ENCODE results near the gene TMEM198. TPM values are rescaled to one million over a fixed set of nuclear protein-coding genes. Genes with fewer than 3 reads are reported as not detected.
A peak's percentile ranks its signal among the peaks of the same experiment; 100 is the strongest.

The TMEM198 gene
- 2.6 and 2.9 TPM in 2 replicates for total RNA-seq

- TF ChIP-seq CTCF (IDR thresholded peaks at IDR 0.05; ENCODE audit: insufficient read depth, low read depth, low read length), result no peak
- peak within 1 kb of the TSS; percentile 71 for H3K4me3 ChIP-seq (ENCODE audit: low read depth, low read length)
- DNase-seq (ENCODE audit: low read depth), result peak; percentile 99
Observed at GRCh38 chr2:219543596-219544358, at the start of gene TMEM198, which contains the start of gene CHPF. TMEM198 (plus strand) TSS chr2:219544028; CDS start chr2:219544728, 700 bp downstream. CHPF (minus strand) TSS chr2:219543809; CDS start chr2:219543538, 271 bp downstream.

GRCh38 chr2:219494952-219495530 lies 48.8 kb upstream of the TMEM198 start:
- no peak overlapping the region for H3K4me3 ChIP-seq (ENCODE audit: low read depth, low read length)
- TF ChIP-seq CTCF (IDR thresholded peaks at IDR 0.05; ENCODE audit: insufficient read depth, low read depth, low read length), result no peak
- no peak for DNase-seq (ENCODE audit: low read depth)

GRCh38 chr2:219495531-219496122 lies 48.2 kb upstream of the TMEM198 start:
- H3K4me3 ChIP-seq (ENCODE audit: low read depth, low read length), result no peak overlapping the region
- DNase-seq (ENCODE audit: low read depth), result peak; percentile 83

GRCh38 chr2:219496247-219496824 lies 47.5 kb upstream of the TMEM198 start:
- no peak for TF ChIP-seq CTCF (IDR thresholded peaks at IDR 0.05; ENCODE audit: insufficient read depth, low read depth, low read length)
- H3K4me3 ChIP-seq (ENCODE audit: low read depth, low read length), result no peak overlapping the region
- DNase-seq (ENCODE audit: low read depth), result no peak

More at GRCh38 chr2:219495531-219496122, 48.2 kb upstream of the TMEM198 start:
- peak; percentile 74 for TF ChIP-seq CTCF (IDR thresholded peaks at IDR 0.05; ENCODE audit: insufficient read depth, low read depth, low read length)

GRCh38 chr2:219496825-219497494 lies 46.9 kb upstream of the TMEM198 start:
- TF ChIP-seq CTCF (IDR thresholded peaks at IDR 0.05; ENCODE audit: insufficient read depth, low read depth, low read length), result no peak
- H3K4me3 ChIP-seq (ENCODE audit: low read depth, low read length), result no peak overlapping the region
- DNase-seq (ENCODE audit: low read depth), result no peak
